D721Med (cell line): ENCODE results near the gene SPDYE8.
"Not testable (repeated sequence)": the region's sequence is repeated elsewhere in the genome, so short reads cannot be mapped to it uniquely, and the experiment has no call there.

ENCODE experiments used
- DNase-seq: peaks from one replicate; pipeline ENCODE4 v3.0.0; 2011; ENCODE audit warnings: low spot score; ENCODE audit not compliant: insufficient read length
- FAIRE-seq: peaks from 2 replicates; lab custom pipeline; 2011; peaks lifted over from hg19 to GRCh38; lab: Jason Lieb, UNC

SPDYE8 gene, protein sequence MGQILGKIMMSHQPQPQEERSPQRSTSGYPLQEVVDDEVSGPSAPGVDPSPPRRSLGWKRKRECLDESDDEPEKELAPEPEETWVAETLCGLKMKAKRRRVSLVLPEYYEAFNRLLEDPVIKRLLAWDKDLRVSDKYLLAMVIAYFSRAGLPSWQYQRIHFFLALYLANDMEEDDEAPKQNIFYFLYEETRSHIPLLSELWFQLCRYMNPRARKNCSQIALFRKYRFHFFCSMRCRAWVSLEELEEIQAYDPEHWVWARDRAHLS

DNA sequence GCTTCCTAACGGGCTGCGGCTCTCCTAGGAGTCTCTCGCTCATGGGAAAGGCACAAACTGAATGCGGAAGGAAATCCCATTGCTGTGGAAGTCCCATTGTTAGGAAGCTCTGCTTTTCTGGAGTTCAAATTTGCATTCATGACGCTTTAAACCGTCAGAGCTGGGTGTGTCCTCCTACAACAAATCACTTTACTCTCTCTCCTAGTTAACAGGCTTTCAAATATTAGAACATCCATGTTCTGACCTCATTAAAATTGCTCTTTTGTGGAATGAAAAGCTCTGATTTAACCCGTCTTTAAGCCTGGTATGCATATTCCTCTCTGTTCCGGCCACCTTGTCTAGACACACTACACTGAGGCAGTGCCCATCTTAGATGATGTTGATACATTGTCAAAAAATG lies at the start of gene SPDYE8:
SPDYE8 (minus strand) TSS at position 101 of the 400 bp plus-strand sequence. CDS start 1,800 bp downstream, outside the sequence.
- FAIRE-seq, DNase-seq: not testable (repeated sequence)

DNA sequence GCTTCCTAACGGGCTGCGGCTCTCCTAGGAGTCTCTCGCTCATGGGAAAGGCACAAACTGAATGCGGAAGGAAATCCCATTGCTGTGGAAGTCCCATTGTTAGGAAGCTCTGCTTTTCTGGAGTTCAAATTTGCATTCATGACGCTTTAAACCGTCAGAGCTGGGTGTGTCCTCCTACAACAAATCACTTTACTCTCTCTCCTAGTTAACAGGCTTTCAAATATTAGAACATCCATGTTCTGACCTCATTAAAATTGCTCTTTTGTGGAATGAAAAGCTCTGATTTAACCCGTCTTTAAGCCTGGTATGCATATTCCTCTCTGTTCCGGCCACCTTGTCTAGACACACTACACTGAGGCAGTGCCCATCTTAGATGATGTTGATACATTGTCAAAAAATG lies 28.2 kb upstream of the SPDYE8 start, which contains the start of gene SPDYE11:
SPDYE11 (minus strand) TSS at position 101 of the 400 bp plus-strand sequence. CDS start 1,800 bp downstream, outside the sequence.
- not testable (repeated sequence) for FAIRE-seq, DNase-seq

DNA sequence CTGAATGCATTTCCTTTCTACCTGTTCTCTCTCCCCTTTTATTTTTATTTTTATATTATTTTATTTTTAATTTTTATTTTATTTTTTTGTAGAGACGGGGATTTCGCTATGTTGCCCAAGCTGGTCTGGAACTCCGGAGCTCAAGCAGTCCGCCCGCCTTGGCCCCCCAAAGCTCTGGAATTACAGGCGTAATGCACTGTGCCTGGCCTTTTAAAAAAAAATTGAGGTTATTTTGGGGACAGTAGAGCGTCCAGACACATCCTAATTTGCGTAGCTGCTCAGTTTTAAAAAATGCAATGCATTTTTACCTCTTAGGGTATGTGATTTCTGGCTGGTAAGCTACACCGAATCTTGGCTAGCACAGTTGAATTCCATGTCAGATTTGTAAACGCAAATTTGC lies 23.1 kb downstream of the SPDYE8 start:
- FAIRE-seq, DNase-seq: not testable (repeated sequence)

DNA sequence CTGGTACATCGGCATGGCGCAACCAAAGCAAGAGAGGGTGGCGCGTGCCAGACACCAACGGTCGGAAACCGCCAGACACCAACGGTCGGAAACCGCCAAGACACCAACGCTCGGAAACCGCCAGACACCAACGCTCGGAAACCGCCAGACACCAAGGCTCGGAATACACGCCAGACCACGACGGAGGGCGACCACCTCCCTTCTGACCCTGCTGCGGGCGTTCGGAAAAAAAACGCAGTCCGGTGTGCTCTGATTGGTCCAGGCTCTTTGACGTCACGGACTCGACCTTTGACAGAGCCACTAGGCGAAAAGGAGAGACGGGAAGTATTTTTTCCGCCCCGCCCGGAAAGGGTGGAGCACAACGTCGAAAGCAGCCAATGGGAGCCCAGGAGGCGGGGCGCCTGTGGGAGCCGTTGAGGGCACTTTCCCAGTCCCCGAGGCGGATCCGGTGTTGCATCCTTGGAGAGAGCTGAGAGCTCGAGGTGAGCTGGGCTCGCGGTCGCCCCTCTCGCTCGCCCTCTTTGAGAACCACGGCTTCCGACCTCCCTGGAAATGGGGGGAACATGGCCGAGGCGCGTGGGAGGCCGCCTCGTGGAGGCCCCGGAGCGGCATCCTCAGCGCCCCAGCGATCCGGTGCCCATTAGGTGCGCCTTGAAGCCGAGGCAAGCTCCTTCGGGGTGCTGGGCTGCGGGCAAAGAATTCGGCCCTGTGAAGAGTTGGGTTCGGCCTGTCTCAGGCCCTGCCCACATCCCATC lies 23.7 kb downstream of the SPDYE8 start:
- not testable (repeated sequence) for FAIRE-seq, DNase-seq

DNA sequence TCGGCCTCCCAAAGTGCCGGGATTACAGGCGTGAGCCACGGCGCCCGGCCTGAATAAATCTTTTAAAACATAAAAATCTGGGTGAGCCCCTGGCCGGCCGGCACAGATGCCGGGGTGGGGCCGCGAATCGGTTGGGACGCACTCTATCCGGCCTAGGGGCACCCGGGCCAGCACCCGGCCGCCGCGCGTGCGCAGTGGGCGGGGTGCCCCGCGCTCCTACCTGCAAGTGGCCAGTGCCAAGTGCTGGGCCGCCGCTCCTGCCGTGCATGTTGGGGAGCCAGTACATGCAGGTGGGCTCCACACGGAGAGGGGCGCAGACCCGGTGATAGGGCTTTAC lies 24.2 kb downstream of the SPDYE8 start:
- DNase-seq, FAIRE-seq: not testable (repeated sequence)

DNA sequence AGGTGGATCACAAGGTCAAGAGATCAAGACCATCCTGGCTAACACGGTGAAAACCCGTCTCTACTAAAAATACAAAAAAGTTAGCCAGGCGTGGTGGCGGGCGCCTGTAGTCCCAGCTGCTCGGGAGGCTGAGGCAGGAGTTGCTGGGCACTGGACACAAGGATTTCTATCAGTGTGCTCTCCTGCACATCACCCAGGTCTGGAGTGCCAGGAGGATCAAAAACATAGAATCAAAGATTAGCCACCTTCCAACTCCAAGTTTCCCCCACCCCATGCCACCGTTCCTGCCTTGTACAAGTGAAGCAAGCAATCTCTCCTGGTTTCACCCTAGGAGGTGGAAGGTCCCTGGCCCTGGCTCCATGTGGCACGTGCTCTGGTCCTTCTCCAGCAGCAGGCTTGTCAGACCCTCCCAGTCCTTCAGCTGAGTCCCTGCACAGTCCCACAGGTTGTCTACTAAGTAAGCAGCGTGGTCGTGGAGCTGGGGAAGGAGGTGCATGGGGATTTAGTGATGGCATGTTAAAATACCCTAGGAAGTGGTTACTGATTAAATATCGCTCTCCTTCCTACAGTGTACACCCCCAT lies 31.6 kb downstream of the SPDYE8 start:
- DNase-seq, FAIRE-seq: not testable (repeated sequence)

DNA sequence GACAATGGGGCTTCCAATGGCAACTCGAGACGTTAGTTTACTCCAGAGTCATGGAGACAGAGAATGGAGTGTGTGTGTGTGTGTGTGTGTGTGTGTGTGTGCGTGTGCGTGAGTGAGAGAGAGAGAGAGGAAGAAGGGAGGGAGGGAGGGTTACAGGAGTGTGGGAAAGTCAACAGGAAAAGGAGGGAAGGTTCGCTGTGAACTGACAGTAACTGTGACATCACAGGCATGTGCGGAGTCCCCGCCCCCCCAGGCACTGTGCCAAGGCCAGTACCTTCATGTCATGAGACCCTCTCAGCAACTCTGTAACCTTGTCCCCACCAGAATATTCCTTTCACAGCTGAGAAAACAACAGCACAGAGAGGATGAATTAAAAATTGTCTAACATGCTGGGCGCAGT lies 32.1 kb downstream of the SPDYE8 start:
- not testable (repeated sequence) for DNase-seq, FAIRE-seq

DNA sequence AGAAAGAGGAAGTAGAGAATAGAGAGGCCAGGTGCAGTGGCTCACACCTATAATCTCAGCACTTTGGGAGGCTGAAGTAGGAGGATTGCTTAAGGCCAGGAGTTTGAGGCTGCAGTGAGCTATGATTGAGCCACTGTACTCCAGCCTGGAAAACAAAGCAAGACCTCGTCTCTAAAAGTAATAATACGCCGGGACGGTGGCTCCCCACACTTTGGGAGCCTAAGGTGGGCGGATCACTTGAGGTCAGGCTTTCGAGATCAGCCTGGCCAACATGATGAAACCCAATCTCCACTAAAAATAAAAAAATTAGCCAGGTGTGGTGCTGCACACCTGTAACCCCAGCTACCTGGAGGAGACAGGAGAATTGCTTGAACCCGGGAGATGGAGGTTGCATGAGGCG lies 34.1 kb downstream of the SPDYE8 start:
- DNase-seq, FAIRE-seq: not testable (repeated sequence)

DNA sequence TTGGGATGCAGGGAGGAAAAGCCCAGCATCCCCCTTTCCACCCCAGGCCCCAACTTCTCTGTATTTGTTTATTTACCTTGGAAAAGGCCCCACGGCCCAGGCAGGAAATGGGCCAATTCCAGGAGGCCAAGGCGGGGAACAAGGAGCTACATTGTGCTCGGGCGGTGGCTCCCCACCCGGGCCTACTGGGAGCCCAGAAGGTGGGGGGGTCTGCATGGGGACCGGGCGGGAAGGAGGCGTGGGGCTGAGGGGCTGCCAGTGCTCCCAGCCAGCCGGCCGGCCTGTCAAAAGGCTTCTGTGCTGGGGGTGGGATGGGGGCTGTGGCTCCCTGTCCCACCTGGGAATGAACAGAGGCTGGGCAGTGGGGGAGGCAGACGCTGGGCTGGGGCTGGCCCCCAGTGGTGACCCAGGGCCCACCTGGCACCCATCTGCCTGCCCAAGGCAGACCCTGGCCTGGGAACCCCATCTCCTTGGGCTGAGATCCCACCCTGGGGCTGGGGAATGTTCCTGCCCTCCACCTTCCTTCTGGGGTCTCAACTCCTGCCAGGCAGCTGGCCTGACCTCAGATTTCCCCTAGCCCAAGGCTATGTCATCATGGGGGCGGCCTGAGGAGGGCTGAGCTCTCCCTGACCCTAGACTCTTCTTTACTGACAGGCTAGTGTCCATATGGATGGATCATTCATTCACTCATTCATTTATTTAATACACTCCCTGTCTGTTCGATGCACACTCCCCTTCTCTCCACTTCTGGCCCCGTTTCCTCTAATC lies 39.2 kb downstream of the SPDYE8 start:
- DNase-seq, FAIRE-seq: not testable (repeated sequence)

DNA sequence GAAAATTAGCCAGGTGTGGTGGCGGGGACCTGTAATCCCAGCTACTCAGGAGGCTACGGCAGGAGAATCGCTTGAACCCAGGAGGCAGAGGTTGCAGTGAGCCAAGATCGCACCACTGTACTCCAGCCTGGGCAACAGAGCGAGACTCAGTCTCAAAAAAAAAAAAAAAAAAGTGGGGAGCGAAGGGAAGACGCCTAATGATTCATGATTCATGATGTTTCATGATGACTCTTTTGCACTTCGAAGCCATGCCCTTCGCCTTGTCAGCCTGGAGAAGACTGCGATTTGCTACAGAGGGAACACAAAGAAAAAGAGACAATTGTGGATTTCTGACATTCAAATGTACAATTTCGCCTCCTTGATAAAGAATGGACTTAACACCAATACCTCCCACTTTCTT lies 47.5 kb downstream of the SPDYE8 start:
- not testable (repeated sequence) for FAIRE-seq, DNase-seq

DNA sequence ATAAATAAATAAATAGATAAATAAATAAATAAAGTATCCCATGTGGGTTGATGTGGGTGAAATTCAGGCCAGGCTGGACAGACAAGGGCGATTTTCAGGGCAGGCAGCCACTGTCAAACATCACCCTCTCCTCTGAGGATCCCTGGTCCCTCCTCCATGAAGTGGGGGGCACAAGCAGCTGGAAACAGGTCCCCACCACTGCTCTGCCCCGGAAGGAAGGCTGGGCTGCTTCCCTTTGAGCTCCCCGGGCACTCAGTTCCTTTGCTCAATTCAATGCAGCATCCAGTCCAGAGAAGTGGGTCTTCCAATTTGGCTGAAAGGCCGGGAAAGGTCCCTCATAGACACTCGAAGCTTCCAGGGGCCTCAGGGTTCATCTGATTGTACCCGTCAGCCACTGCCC lies 49.2 kb downstream of the SPDYE8 start:
- DNase-seq, FAIRE-seq: not testable (repeated sequence)

DNA sequence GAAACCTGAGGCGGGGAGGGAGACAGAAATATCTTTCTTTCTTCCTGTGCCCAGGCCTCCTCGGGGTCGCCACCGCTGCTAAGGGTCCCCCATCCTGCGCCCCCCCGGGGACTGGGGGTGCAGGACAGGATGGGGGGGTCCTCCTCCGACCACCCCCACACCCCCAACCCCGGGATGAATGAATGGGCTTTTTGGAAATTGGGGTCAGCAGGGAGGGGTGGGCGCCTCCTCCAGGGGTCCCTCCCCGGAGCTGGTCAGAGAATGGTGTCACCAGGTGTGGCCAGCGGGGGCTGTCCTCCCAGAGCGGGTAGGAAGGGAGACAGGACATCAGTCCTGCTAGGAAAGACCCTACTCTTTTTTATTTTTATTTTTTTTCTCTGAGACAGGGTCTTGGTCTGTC lies 53.1 kb downstream of the SPDYE8 start:
- not testable (repeated sequence) for FAIRE-seq, DNase-seq

DNA sequence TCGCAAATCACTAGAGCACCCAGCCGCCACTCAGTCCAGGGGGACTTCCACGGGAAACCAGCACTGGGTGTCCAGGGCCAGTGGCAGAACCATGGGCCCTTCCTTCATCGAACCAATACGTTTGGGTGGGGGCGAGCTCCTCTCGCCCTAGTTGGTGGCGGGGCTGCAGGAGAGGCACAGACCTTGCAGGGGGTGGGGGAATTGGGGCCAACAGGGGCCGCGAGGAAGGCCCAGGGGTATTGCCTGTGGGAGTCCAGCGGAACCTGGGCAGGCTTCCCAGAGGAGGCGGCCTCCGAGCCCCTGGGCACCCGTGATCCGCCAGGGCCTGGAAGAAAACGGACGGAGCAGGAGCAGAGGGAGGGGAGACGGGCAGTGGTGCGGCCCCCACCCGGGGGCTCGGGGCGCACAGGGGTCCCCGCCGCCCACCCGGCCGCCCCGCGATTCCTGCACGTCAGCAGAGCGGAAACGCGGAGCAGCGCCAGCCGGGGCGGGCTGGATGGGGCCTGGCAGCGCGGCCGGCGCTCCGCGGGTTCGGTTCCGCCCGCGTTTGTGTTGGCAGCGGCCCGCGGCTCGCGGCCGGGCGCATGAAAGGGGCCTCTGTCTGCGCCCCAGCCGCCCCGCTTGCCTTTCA lies 53.8 kb downstream of the SPDYE8 start:
- not testable (repeated sequence) for FAIRE-seq

DNA sequence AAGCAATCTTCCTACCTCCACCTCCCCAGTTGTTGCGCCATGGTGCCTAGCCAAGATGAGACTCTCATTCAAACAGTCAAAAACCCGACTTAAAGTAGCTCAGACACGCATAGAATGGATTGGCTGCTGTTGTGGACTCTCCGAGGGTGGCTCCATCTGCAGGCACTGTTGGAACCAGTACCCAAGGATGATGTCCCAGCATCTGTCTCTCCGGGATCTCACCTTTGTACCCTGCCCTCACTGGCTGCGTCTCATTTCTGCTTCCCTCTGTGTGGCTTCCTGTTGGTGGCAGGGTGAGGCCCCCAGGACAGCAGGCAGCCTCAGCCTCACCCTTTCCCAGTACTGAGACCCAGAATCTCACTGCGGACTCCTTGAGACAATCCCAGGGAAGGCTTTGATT lies 54.8 kb downstream of the SPDYE8 start:
- FAIRE-seq, DNase-seq: not testable (repeated sequence)

More for the DNA sequence above, 53.8 kb downstream of the SPDYE8 start:
- not testable (repeated sequence) for DNase-seq

DNA sequence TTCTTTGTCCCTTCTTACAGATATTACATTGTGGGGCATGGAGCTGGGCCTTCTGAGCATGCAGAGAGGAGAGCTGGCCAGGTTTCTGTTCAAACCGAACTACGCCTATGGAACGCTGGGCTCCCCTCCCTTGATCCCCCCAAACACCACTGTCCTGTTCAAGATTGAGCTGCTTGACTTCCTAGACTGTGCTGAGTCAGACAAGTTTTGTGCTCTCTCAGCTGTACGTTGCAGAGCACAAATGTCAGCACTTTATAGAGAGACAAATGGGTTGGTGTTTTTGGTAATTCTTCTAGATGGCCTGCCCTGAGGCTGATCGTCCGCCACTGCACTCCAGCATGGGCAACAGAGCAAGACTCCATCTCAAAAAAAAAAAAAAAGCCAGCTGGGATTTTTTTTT lies 58.1 kb downstream of the SPDYE8 start:
- not testable (repeated sequence) for FAIRE-seq, DNase-seq
